ENCODE data around the gene PHACTR1.
"Not testable (repeated sequence)": the region's sequence is repeated elsewhere in the genome, so short reads cannot be mapped to it uniquely, and the experiment has no call there.

PHACTR1 gene

GRCh38 chr6:13314806-13315205, 598.2 kb downstream of the PHACTR1 start:
- no peaks in the 10 kb centered on the region for H3K27me3 ChIP-seq (ENCODE audit: insufficient read depth, low read length)
- H3K4me3 ChIP-seq (ENCODE audit: low read length): no peak overlapping the region
- H3K4me1 ChIP-seq (ENCODE audit: insufficient read depth, low read length): no peaks in the 10 kb centered on the region
- no peak overlapping the region for H2AFZ ChIP-seq (ENCODE audit: low read depth, low read length)
- H3K9me3 ChIP-seq (ENCODE audit: low read length): no peaks in the 10 kb centered on the region
- peaks cover 74% of the 10 kb centered on the region for H3K36me3 ChIP-seq (ENCODE audit: insufficient read depth, low read length)

DNA sequence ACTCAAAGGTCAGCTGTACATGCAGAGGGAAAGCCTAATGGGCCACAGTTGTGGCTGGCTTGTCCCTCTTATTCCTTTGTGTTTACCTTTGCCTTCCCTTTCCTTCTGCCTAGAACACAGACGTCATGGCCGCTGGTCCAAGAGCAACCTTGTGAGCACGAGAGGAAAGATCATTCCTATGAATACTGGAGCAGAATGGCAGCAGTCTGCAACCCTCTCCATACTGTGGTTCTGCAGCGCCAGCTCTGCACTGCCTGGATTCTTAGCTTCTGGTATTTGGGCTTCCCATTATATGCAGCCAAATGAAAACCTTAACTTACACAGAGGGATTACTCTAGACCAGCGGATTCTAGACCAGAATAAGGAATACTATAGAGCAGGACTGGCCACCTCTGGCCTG, 599.3 kb downstream of the PHACTR1 start:
- Histone ChIP-seq H3K4me1 (ENCODE audit: insufficient read depth, low read length) (no peaks in the 10 kb centered on the region), H2AFZ (ENCODE audit: low read depth, low read length) (no peak overlapping the region), H3K36me3 (ENCODE audit: insufficient read depth, low read length) (peaks cover 84% of the 10 kb centered on the region), H3K27me3 (ENCODE audit: insufficient read depth, low read length) (no peaks in the 10 kb centered on the region), H3K4me3 (ENCODE audit: low read length) (no peak overlapping the region), H3K9me3 (ENCODE audit: low read length) (no peaks in the 10 kb centered on the region)

- no peaks in the 10 kb centered on the region for H3K4me1 ChIP-seq (ENCODE audit: insufficient read depth, low read length)
- no peaks in the 10 kb centered on the region for H3K27me3 ChIP-seq (ENCODE audit: insufficient read depth, low read length)
- no peak overlapping the region for H3K4me3 ChIP-seq (ENCODE audit: low read length)
- H3K9me3 ChIP-seq (ENCODE audit: low read length): no peaks in the 10 kb centered on the region
- H3K36me3 ChIP-seq (ENCODE audit: insufficient read depth, low read length): peaks cover 85% of the 10 kb centered on the region
- H2AFZ ChIP-seq (ENCODE audit: low read depth, low read length): no peak overlapping the region
Measured at GRCh38 chr6:13318821-13319220, 602.3 kb downstream of the PHACTR1 start.

DNA sequence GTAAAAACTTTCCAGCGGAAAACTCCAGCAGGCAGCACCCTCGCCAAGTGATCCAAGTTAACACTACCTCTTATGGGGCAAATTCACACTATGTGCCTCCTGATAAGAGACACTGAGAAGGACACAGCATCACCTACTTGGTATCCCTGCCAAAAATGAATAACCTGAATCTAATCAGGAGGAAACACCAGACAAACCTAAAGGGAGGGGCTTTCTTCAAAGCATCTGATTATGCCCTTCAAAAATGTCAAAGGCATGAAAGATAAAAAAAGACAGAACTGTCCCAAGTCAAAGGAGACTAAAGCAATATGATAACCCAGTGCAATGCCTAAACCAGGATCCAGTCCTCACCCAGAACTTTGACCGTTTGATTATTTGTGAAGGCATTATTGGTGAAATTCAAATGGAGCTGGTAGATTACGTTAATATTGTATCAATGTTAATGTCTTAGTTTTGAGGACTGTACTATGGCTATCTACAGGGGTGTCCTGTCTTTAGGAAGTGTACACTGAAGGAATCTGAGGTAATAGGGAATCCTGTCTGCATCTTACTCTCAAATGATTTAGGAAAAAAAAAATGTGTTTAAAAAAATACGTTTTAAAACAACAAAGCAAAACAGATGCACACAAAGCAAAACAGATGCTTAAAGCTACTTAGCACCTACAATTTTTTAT, 603.5 kb downstream of the PHACTR1 start:
- no peaks in the 10 kb centered on the region for H3K27me3 ChIP-seq (ENCODE audit: insufficient read depth, low read length)
- no peak overlapping the region for H3K4me3 ChIP-seq (ENCODE audit: low read length)
- no peak overlapping the region for H2AFZ ChIP-seq (ENCODE audit: low read depth, low read length)
- H3K36me3 ChIP-seq (ENCODE audit: insufficient read depth, low read length): peaks cover 82% of the 10 kb centered on the region
- no peaks in the 10 kb centered on the region for H3K9me3 ChIP-seq (ENCODE audit: low read length)
- no peaks in the 10 kb centered on the region for H3K4me1 ChIP-seq (ENCODE audit: insufficient read depth, low read length)

DNA sequence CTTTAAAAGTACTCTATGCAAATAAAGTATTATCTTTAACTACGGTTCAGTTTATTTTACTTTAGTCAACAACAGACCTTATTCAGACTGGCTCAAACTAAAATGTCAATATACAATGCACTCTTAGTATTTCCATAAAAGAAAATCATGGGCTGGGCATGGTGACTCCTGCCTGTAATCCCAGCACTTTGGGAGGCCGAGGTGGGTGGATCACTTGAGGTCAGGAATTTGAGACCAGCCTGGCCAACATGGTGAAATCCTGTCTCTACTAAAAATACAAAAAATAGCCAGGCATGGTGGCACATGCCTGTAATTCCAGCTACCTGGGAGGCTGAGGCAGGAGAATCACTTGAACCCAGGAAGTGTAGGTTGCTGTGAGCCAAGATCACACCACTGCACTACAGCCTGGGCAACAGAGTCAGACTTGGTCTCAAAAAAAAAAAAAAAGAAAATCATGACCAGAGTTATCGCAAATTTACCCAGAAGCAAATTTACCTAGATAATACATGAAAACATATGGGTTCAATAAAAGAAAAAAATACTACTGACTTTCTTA, 609.5 kb downstream of the PHACTR1 start:
- H3K36me3 ChIP-seq (ENCODE audit: insufficient read depth, low read length): peaks cover 35% of the 10 kb centered on the region
- H3K9me3 ChIP-seq (ENCODE audit: low read length); H2AFZ ChIP-seq (ENCODE audit: low read depth, low read length); H3K27me3 ChIP-seq (ENCODE audit: insufficient read depth, low read length); H3K4me3 ChIP-seq (ENCODE audit: low read length): not testable (repeated sequence)
- peaks cover 14% of the 10 kb centered on the region for H3K4me1 ChIP-seq (ENCODE audit: insufficient read depth, low read length)

DNA sequence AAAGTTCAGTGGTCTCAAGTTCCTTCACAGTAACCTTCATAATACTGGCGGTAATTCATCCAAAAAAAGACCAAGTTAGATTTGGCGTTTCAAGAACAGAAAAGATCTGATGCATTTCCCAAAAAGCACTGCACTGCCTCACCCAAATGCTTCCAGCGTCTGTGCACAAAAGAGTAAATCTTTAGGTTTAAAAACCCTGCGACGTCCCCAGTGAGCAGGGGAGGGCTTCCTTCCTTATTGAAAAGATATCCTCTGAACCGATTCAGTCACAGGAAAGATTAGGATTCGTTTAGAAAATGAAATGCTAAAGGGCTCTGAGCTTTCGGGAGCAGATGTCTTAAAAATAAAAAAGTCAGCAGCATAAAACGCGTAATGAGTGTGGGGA, 611.1 kb downstream of the PHACTR1 start:
- H3K4me3 ChIP-seq (ENCODE audit: low read length): peak overlapping the region; percentile 71
- peaks cover 23% of the 10 kb centered on the region for H3K36me3 ChIP-seq (ENCODE audit: insufficient read depth, low read length)
- no peaks in the 10 kb centered on the region for H3K9me3 ChIP-seq (ENCODE audit: low read length)
- H3K27me3 ChIP-seq (ENCODE audit: insufficient read depth, low read length): peaks cover 3% of the 10 kb centered on the region
- H2AFZ ChIP-seq (ENCODE audit: low read depth, low read length): peak overlapping the region; percentile 63
- peaks cover 14% of the 10 kb centered on the region for H3K4me1 ChIP-seq (ENCODE audit: insufficient read depth, low read length)

DNA sequence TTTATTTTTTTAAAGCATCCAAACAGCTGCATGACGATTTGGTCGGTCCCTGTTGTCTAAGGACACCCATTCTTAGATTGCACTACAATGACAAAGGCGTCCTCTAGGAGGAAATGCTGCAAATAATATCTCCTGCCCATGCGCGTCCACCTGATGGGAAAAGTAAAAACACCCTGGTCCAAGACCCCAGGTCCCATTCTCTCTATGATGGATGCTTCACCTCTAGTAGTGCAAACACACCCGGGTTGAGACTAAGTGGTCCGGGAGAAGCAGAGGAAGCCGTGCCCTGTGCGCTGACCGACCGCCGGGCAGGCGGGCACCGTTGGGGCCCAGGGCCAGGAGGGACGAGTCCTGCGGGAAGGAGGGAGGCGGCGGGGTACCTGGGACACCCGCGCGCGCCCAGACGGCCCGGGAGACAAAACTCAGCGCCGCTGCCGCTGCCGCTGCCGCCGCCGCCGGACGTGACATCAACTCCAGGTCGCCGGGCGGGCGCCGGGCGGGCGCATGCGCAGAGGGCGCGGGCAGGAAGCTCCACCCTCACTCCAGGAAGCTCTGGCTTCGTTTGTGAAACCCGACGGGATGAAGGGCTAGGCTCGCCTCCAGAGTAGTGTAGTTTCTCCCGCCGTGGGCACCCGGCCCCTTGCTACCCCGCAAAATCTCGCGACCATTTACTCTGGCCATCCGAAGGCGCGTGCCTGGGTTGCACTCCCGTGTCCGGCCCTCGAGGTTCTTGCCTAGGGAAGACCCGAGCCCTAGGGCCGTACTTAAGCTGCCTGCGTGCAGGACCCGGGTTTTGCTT, 611.7 kb downstream of the PHACTR1 start, which contains the start of gene TBC1D7:
TSS of gene TBC1D7 (minus strand) at position 462 of the 799 bp plus-strand sequence. CDS start 1,639 bp downstream, outside the sequence.
- peaks cover 14% of the 10 kb centered on the region for H3K4me1 ChIP-seq (ENCODE audit: insufficient read depth, low read length)
- no peaks in the 10 kb centered on the region for H3K9me3 ChIP-seq (ENCODE audit: low read length)
- peaks cover 5% of the 10 kb centered on the region for H3K27me3 ChIP-seq (ENCODE audit: insufficient read depth, low read length)
- peak within 1 kb of the TSS; percentile 71 for H3K4me3 ChIP-seq (ENCODE audit: low read length)
- H2AFZ ChIP-seq (ENCODE audit: low read depth, low read length): peak within 1 kb of the TSS; percentile 63
- H3K36me3 ChIP-seq (ENCODE audit: insufficient read depth, low read length): peaks cover 21% of the 10 kb centered on the region

- H3K4me1 ChIP-seq (ENCODE audit: insufficient read depth, low read length): peaks cover 14% of the 10 kb centered on the region
- peaks cover 18% of the 10 kb centered on the region for H3K36me3 ChIP-seq (ENCODE audit: insufficient read depth, low read length)
- peak overlapping the region; percentile 71 for H3K4me3 ChIP-seq (ENCODE audit: low read length)
- H3K27me3 ChIP-seq (ENCODE audit: insufficient read depth, low read length): peaks cover 7% of the 10 kb centered on the region
- H2AFZ ChIP-seq (ENCODE audit: low read depth, low read length): peak overlapping the region; percentile 63
- H3K9me3 ChIP-seq (ENCODE audit: low read length): no peaks in the 10 kb centered on the region
Measured at GRCh38 chr6:13328875-13329183, 612.3 kb downstream of the PHACTR1 start.

DNA sequence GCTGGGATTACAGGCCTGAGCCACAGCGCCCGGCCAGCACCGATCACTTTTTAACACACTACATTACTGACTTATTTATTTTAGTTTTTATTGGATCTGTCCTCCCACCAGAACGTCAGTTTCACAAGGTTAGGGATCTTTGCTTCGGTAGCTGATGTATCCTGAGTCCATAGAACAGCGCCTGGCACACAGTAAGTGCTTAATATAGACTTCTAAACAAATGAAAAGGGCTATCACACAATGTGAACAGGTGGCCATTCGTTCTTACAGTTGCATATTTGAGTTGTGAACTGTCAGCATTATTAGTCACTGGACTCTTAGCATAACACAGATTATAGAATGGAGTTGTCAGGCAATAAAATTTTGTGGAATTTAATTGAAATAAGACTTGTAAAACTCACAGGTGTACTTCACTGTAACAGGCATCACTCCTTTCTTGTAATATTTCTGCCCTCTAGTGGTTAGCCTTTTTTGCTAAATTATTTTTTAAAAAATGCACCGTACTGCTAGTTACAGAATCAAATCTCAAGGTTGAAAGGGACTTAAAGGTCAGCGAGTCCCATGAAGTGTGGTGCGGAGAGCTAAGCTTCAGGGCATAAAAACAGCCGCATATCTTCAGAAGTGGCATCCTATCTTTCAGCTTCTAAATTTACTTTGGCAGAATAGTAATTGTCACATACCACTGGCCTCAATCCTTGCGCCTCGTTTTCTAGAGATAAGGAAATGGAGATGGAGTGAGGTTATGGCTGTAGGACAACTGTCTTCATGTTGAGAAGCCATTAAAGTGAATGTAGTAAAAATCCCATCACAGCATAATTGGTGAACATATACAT, 615.2 kb downstream of the PHACTR1 start:
- Histone ChIP-seq H2AFZ (ENCODE audit: low read depth, low read length) (no peak overlapping the region), H3K27me3 (ENCODE audit: insufficient read depth, low read length) (peaks cover 7% of the 10 kb centered on the region), H3K9me3 (ENCODE audit: low read length) (no peaks in the 10 kb centered on the region), H3K4me1 (ENCODE audit: insufficient read depth, low read length) (peaks cover 12% of the 10 kb centered on the region), H3K36me3 (ENCODE audit: insufficient read depth, low read length) (no peaks in the 10 kb centered on the region), H3K4me3 (ENCODE audit: low read length) (no peak overlapping the region)

DNA sequence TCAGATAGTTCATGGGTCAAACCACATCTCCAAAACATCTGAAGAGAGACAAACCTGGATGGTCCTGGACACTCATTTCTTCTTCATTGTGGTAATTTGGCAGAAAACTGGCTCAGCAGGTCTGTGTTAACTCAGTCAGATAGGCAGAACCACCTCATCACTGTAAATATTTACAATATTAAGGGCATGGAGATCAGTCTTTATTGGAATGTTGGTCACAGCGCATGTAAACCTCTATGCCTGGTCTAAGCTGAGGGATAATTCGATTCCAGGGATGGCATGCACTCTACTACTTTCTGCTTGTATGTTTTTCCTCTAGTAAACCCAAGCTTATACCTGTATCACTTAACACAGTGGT, 615.8 kb downstream of the PHACTR1 start:
- no peak overlapping the region for H3K4me3 ChIP-seq (ENCODE audit: low read length)
- H2AFZ ChIP-seq (ENCODE audit: low read depth, low read length): no peak overlapping the region
- peaks cover 6% of the 10 kb centered on the region for H3K4me1 ChIP-seq (ENCODE audit: insufficient read depth, low read length)
- H3K27me3 ChIP-seq (ENCODE audit: insufficient read depth, low read length): peaks cover 7% of the 10 kb centered on the region
- H3K9me3 ChIP-seq (ENCODE audit: low read length): no peaks in the 10 kb centered on the region
- H3K36me3 ChIP-seq (ENCODE audit: insufficient read depth, low read length): no peaks in the 10 kb centered on the region

GRCh38 chr6:13334953-13335352, 618.4 kb downstream of the PHACTR1 start:
- no peak overlapping the region for H2AFZ ChIP-seq (ENCODE audit: low read depth, low read length)
- no peaks in the 10 kb centered on the region for H3K36me3 ChIP-seq (ENCODE audit: insufficient read depth, low read length)
- H3K9me3 ChIP-seq (ENCODE audit: low read length): no peaks in the 10 kb centered on the region
- H3K4me3 ChIP-seq (ENCODE audit: low read length): no peak overlapping the region
- peaks cover 7% of the 10 kb centered on the region for H3K27me3 ChIP-seq (ENCODE audit: insufficient read depth, low read length)
- no peaks in the 10 kb centered on the region for H3K4me1 ChIP-seq (ENCODE audit: insufficient read depth, low read length)

GRCh38 chr6:13336553-13336952, 620.0 kb downstream of the PHACTR1 start:
- H3K4me3 ChIP-seq (ENCODE audit: low read length): no peak overlapping the region
- H2AFZ ChIP-seq (ENCODE audit: low read depth, low read length): no peak overlapping the region
- H3K4me1 ChIP-seq (ENCODE audit: insufficient read depth, low read length): no peaks in the 10 kb centered on the region
- H3K27me3 ChIP-seq (ENCODE audit: insufficient read depth, low read length): peaks cover 10% of the 10 kb centered on the region
- peaks cover 5% of the 10 kb centered on the region for H3K9me3 ChIP-seq (ENCODE audit: low read length)
- no peaks in the 10 kb centered on the region for H3K36me3 ChIP-seq (ENCODE audit: insufficient read depth, low read length)

DNA sequence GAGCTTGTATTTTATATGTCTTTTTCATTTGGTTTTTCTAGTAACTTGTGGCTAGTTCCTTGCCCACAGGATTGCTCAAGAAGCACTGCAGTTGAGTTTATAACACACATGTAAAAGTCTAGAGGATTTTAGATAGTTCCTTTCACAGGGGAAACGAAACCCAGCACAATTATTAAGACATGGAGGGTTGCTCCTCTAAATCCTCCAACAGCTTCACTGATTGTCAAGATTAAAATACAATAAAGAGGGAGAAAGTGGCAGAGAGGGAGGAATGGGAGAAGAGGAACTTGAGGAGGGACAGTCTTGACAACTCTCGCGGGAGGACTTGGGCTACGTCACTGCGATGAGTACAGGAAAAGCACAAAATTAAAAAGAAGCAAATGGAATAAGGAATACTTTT, 621.5 kb downstream of the PHACTR1 start:
- Histone ChIP-seq H2AFZ (ENCODE audit: low read depth, low read length) (no peak overlapping the region), H3K36me3 (ENCODE audit: insufficient read depth, low read length) (no peaks in the 10 kb centered on the region), H3K9me3 (ENCODE audit: low read length) (peaks cover 6% of the 10 kb centered on the region), H3K4me1 (ENCODE audit: insufficient read depth, low read length) (no peaks in the 10 kb centered on the region), H3K4me3 (ENCODE audit: low read length) (no peak overlapping the region), H3K27me3 (ENCODE audit: insufficient read depth, low read length) (peaks cover 5% of the 10 kb centered on the region)

Measured in neuron (in vitro differentiated cells).